ENCODE measurements around the gene ARID1B. TPM values are rescaled to one million over a fixed set of nuclear protein-coding genes. Genes with fewer than 3 reads are reported as not detected.
A peak's percentile ranks its signal among the peaks of the same experiment; 100 is the strongest.

ARID1B gene
- total and polyA plus RNA-seq, 12 donors = 11.2 to 63.2 (median 52.2) TPM

GRCh38 chr6:156789081-156789943 lies 12.1 kb downstream of the ARID1B start:
- TF ChIP-seq, protein P1, sequence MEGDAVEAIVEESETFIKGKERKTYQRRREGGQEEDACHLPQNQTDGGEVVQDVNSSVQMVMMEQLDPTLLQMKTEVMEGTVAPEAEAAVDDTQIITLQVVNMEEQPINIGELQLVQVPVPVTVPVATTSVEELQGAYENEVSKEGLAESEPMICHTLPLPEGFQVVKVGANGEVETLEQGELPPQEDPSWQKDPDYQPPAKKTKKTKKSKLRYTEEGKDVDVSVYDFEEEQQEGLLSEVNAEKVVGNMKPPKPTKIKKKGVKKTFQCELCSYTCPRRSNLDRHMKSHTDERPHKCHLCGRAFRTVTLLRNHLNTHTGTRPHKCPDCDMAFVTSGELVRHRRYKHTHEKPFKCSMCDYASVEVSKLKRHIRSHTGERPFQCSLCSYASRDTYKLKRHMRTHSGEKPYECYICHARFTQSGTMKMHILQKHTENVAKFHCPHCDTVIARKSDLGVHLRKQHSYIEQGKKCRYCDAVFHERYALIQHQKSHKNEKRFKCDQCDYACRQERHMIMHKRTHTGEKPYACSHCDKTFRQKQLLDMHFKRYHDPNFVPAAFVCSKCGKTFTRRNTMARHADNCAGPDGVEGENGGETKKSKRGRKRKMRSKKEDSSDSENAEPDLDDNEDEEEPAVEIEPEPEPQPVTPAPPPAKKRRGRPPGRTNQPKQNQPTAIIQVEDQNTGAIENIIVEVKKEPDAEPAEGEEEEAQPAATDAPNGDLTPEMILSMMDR (IDR thresholded peaks at IDR 0.05) = no peak
- DNase-seq = no peak
- peaks cover 0 to 13% (median 0%) of the 10 kb centered on the region in 9 donors for H3K36me3 ChIP-seq
- H3K4me3 ChIP-seq = no peak overlapping the region
- intact Hi-C loops (cut with DNase I) = loop anchor here in 4 of 10 donors (5.0 to 10.0 kb wide), 4 partner anchors 58 to 395 kb away; no protein-coding TSS in a partner anchor
- peaks cover 7 to 100% (median 80%) of the 10 kb centered on the region in 9 donors for H3K4me1 ChIP-seq
- H3K27me3 ChIP-seq = no peaks in the 10 kb centered on the region
- H3K27ac ChIP-seq = peak overlapping the region in 2 of 10 donors; percentile 7 to 8
- no peaks in the 10 kb centered on the region for H3K9me3 ChIP-seq
- WGBS, 2 donors = 67 to 68% methylated on average over 7 of the region's 7 CpGs
- no peak for ATAC-seq

DNA sequence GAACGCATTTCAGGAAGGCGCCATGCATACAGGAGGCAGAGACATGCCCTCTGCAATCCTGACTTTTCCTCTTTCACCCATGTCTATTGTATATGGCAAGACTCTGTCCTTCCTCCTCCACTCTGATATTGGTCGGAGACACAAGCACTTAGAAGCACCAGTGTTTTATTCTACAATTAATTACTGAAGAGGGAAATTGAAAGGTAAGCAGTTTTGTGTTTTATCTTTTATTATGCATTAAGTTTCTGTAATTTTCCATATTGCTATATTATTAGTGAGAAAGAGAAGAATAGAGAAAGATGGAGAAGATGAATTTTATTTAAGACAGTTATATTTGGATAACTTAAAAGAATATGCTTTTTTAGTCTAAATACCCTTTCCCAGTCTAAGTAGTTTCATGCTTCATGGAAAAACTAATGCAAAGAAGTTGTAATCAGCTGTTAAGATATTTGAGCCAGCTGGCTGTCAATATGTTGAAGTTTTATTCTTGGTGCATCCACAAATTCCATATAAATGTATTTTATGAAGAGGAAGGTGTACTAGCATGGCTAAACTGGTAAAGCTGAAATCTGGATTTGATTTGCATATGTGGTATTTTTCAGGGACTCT lies 13.6 kb downstream of the ARID1B start:
- intact Hi-C loops (cut with DNase I) = no loop called here
- Histone ChIP-seq H3K27me3 (no peaks in the 10 kb centered on the region), H3K9me3 (no peaks in the 10 kb centered on the region), H3K4me1 (peaks cover 7 to 100% (median 87%) of the 10 kb centered on the region in 9 donors), H3K36me3 (peaks cover 0 to 3% (median 0%) of the 10 kb centered on the region in 9 donors), H3K4me3 (peak overlapping the region in 1 of 10 donors; percentile 20), H3K27ac (peak overlapping the region in 3 of 10 donors; percentile 41 to 43 (median 43))
- TF ChIP-seq, protein P1 (IDR thresholded peaks at IDR 0.05) = no peak
- ATAC-seq (no peak), DNase-seq (no peak)
- 80 to 81% methylated on average over 3 of the region's 3 CpGs for WGBS, 2 donors

DNA sequence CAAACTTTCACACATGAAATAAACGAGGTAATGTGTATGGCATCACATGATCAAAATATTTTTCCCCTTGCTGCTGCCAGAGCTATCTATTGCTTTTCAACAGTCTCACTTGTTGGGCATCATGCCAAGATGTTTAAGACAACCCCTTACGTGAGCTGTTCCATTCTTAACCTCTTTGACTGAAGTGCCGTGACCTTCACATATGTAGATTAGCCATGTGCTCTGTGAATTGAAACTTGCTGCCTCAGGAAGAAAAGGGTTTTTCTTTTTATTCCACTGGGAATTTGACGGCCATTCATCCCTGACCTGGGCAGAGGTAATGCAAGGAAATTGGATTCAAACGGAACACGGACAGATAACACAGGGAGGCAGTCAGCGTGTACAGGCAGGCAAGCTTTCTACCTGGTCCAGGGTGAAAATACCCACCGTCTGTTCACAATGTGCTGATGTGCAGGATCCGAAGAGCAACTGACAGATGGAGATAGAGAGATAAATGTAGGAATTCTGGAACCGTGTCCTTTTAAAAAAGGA lies 14.2 kb downstream of the ARID1B start:
- Histone ChIP-seq H3K9me3 (no peaks in the 10 kb centered on the region), H3K27me3 (no peaks in the 10 kb centered on the region), H3K36me3 (no peaks in the 10 kb centered on the region), H3K4me3 (peak overlapping the region in 1 of 10 donors; percentile 20), H3K27ac (peak overlapping the region in 5 of 10 donors; percentile 1 to 43 (median 34)), H3K4me1 (peaks cover 7 to 100% (median 89%) of the 10 kb centered on the region in 9 donors)
- 9 to 14% methylated on average over 10 of the region's 10 CpGs for WGBS, 2 donors
- TF ChIP-seq, protein P1 (IDR thresholded peaks at IDR 0.05) = no peak
- peak; percentile 30 to 81 (median 60) for ATAC-seq
- no peak for DNase-seq
- intact Hi-C loops (cut with DNase I) = no loop called here

DNA sequence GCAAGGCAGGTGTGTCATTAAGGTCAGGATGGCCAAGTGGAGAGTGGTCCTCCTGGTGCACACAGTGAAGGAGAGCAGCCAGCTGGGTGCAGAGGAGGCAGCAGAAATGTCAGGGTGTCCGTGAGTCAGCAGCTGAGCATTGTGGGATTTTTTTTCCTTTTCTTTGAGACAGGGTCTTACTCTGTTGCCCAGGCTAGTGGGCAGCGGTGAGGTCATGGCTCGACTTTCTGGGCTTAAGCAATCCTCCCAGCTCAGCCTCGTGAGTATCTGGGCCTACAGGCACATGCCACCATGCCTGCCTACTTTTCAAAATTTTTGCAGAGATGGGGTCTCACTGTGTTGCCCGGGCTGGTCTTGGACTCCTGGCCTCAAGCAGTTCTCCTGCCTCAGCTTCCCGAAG lies 16.0 kb downstream of the ARID1B start:
- no peak for ATAC-seq
- 86 to 89% methylated on average over 6 of the region's 6 CpGs for whole genome bisulfite sequencing, 2 donors
- intact Hi-C loops (cut with DNase I) = no loop called here
- H3K4me3 ChIP-seq = no peak overlapping the region
- H3K27ac ChIP-seq = no peak overlapping the region
- no peaks in the 10 kb centered on the region for H3K36me3 ChIP-seq
- TF ChIP-seq, protein P1 (IDR thresholded peaks at IDR 0.05) = no peak
- no peaks in the 10 kb centered on the region for H3K9me3 ChIP-seq
- no peaks in the 10 kb centered on the region for H3K27me3 ChIP-seq
- H3K4me1 ChIP-seq = peaks cover 2 to 98% (median 80%) of the 10 kb centered on the region in 9 donors
- DNase-seq = no peak

Data from heart right ventricle (tissue), 16 donors.